Measurements from ENCODE around the gene EHD1. TPM values are rescaled to one million over a fixed set of nuclear protein-coding genes. Genes with fewer than 3 reads are reported as not detected.

EHD1 gene
- total and polyA plus RNA-seq, 2 of the 8 experiments (the other 6 are each of a cell fraction or from before 2014, with no cell fraction given), result 31.5 to 42.9 TPM

- H4K8ac ChIP-seq (ENCODE audit: extremely low read depth, insufficient read depth, low read length), result no peak overlapping the region
- H3K4me3 ChIP-seq (ENCODE audit: extremely low read depth in 1 of 4, insufficient read depth in 2 of 4, low read depth in 3 of 4, low read length in 4 of 4), result no peak overlapping the region
- H3K18ac ChIP-seq (ENCODE audit: extremely low read depth, low read length), result no peak overlapping the region
- TF ChIP-seq EP300 (IDR thresholded peaks at IDR 0.05; ENCODE audit: borderline replicate concordance in 1 of 2, low read depth in 2 of 2, low read length in 2 of 2), result no peak
- TF ChIP-seq TAF1 (IDR thresholded peaks at IDR 0.05; ENCODE audit: low read depth, low read length), result no peak
- no peak for TF ChIP-seq CTBP2 (IDR thresholded peaks at IDR 0.05; ENCODE audit: borderline replicate concordance, insufficient read depth, insufficient read length, low read length)
- no peak for TF ChIP-seq RBBP5 (IDR thresholded peaks at IDR 0.05; ENCODE audit: borderline replicate concordance, low read depth, low read length)
- no peak for TF ChIP-seq CBX8 (IDR thresholded peaks at IDR 0.05; ENCODE audit: borderline replicate concordance, low read depth, low read length)
- no peak for TF ChIP-seq SAP30 (IDR thresholded peaks at IDR 0.05; ENCODE audit: insufficient read depth, insufficient replicate concordance, low read length)
- TF ChIP-seq POU5F1 (IDR thresholded peaks at IDR 0.05; ENCODE audit: low read depth, low read length), result no peak
- TF ChIP-seq SUZ12 (IDR thresholded peaks at IDR 0.05; ENCODE audit: low read length), result no peak
- no peak overlapping the region for H3K56ac ChIP-seq (replicated peaks; ENCODE audit: insufficient read length, low read depth, low read length)
- no peak overlapping the region for H3K27ac ChIP-seq (ENCODE audit: low read depth, low read length)
- H4K20me1 ChIP-seq (replicated peaks in 1 of 2; ENCODE audit: control insufficient read depth in 1 of 2, insufficient read depth in 2 of 2, low read length in 2 of 2), result peaks cover 0 to 2% of the 10 kb centered on the region in 2 experiments
- no peak overlapping the region for H3K4ac ChIP-seq (replicated peaks; ENCODE audit: insufficient read length, low read depth, low read length)
- H2AK5ac ChIP-seq (ENCODE audit: low read depth, low read length), result no peak overlapping the region
- H3K9ac ChIP-seq (replicated peaks in 1 of 4; ENCODE audit: extremely low read depth in 1 of 4, low read depth in 3 of 4, low read length in 3 of 4), result no peak overlapping the region
- no peak overlapping the region for H4K5ac ChIP-seq (ENCODE audit: insufficient read length, low read depth, low read length)
- DNase-seq (ENCODE audit: low read depth in 1 of 2, low spot score in 2 of 2) (no peak), FAIRE-seq (no peak)
- no peak overlapping the region for H3K14ac ChIP-seq (ENCODE audit: insufficient read length)
- H3K4me1 ChIP-seq (replicated peaks in 1 of 4; ENCODE audit: control insufficient read depth in 3 of 4, insufficient read depth in 4 of 4, low read length in 3 of 4), result peaks cover 0 to 14% (median 8%) of the 10 kb centered on the region in 4 experiments; a peak in 6 of 7 replicates
- WGBS, 2 experiments (ENCODE audit: extremely low coverage in 1 of 2, insufficient coverage in 1 of 2, insufficient read length in 1 of 2, insufficient replicate concordance in 2 of 2, low coverage in 1 of 2, low lambda C conversion rate in 2 of 2, missing lambda C conversion rate in 1 of 2), result 86% methylated on average over 5 of the region's 5 CpGs; no CpG with 5 or more reads in 1 of the 2 experiments
- no peak overlapping the region for H4K91ac ChIP-seq (replicated peaks; ENCODE audit: insufficient read length, low read length)
- H2BK20ac ChIP-seq (ENCODE audit: low read length), result no peak overlapping the region
- no peak overlapping the region for H3K23ac ChIP-seq (ENCODE audit: insufficient read length)
- POLR2A ChIA-PET (ENCODE audit: partially characterized antibody), result interaction anchor here (1.1 to 24.6 kb wide), 4 partner anchors 11 to 113 kb away, joined by 3 to 408 read pairs (median 4); partner anchors contain the start of gene SF1
- peaks cover 0 to 6% (median 0%) of the 10 kb centered on the region in 4 experiments; a peak in 2 of 8 replicates for H3K36me3 ChIP-seq (ENCODE audit: control insufficient read depth in 2 of 4, insufficient read depth in 4 of 4, low read length in 3 of 4)
- H3K27me3 ChIP-seq (replicated peaks in 1 of 4; ENCODE audit: control insufficient read depth in 3 of 4, extremely low read depth in 1 of 4, insufficient read depth in 3 of 4, low read length in 3 of 4), result no peaks in the 10 kb centered on the region
- no peak overlapping the region for H3K4me2 ChIP-seq (ENCODE audit: insufficient read depth in 1 of 2, low read depth in 2 of 2, low read length in 2 of 2)
- no peaks in the 10 kb centered on the region for H3K79me1 ChIP-seq (ENCODE audit: low read depth, low read length)
- no peaks in the 10 kb centered on the region for H3K79me2 ChIP-seq (ENCODE audit: control insufficient read depth in 1 of 2, insufficient read depth in 2 of 2, low read length in 2 of 2)
- no peak overlapping the region for H2BK15ac ChIP-seq (ENCODE audit: low read length)
- no peaks in the 10 kb centered on the region for H3K9me3 ChIP-seq (ENCODE audit: insufficient read depth in 2 of 2, low read depth in 1 of 2, low read length in 1 of 2)
- CTCF ChIA-PET (ENCODE audit: partially characterized antibody), result interaction anchor here (1.1 to 32.2 kb wide), 7 partner anchors 11 to 56 kb away, joined by 3 to 1058 read pairs (median 4); partner anchors contain the start of genes ATG2A, CDC42BPG and EHD1
- H2BK12ac ChIP-seq (ENCODE audit: low read depth, low read length), result no peak overlapping the region
- no peak overlapping the region for H2BK5ac ChIP-seq (ENCODE audit: low read depth, low read length)
- H2AFZ ChIP-seq (ENCODE audit: low read length), result no peak overlapping the region
- no peak overlapping the region for H2BK120ac ChIP-seq (replicated peaks; ENCODE audit: low read depth, low read length)
- H3K23me2 ChIP-seq (ENCODE audit: low read depth, low read length), result no peaks in the 10 kb centered on the region
These were observed 13.5 kb upstream of the EHD1 start for GRCh38 chr11:64891880-64892279.
